Psoas muscle (tissue), 8 donors: ENCODE results near the gene RPL4. TPM values are rescaled to one million over a fixed set of nuclear protein-coding genes. Genes with fewer than 3 reads are reported as not detected.

ENCODE experiments used
- ATAC-seq, 4 donors: fragments of 200-7000 bp; cut with Tn5 transposase; one replicate each; pipeline ENCODE4 v1.9.1; 2020; ENCODE audit warnings: moderate library complexity in 3 of 4, mild to moderate bottlenecking in 2 of 4
- DNase-seq, 2 donors: peaks; one replicate each; pipeline ENCODE4 v3.0.0-alpha.2; 2020
- H3K27ac ChIP-seq: fragments of 200-600 bp; one replicate; pipeline ENCODE4 v1.8.0; 2022
- H3K27me3 ChIP-seq, 3 donors: fragments of 200-600 bp in 1 of 3; one replicate each; pipeline versions ENCODE4 v1.6.1 to v1.8.0; 2013 to 2022; ENCODE audit warnings: low read length in 2 of 3, mild to moderate bottlenecking in 2 of 3, moderate library complexity in 1 of 3; ENCODE audit not compliant: insufficient read depth in 3 of 3
- H3K36me3 ChIP-seq, 2 donors: fragments of 200-600 bp in 1 of 2; one replicate each; pipeline versions ENCODE4 v1.6.1 to v1.8.0; 2013 to 2022; ENCODE audit warnings: low read depth in 1 of 2, mild to moderate bottlenecking in 1 of 2, moderate library complexity in 1 of 2; ENCODE audit not compliant: insufficient read depth in 1 of 2
- H3K4me1 ChIP-seq: fragments of 200-600 bp; one replicate; pipeline ENCODE4 v1.8.0; 2022
- H3K4me3 ChIP-seq: fragments of 200-600 bp; one replicate; pipeline ENCODE4 v1.8.0; 2022; ENCODE audit warnings: mild to moderate bottlenecking
- H3K9me3 ChIP-seq: fragments of 200-600 bp; one replicate; pipeline ENCODE4 v1.8.0; 2022
- CTCF ChIP-seq: fragments of 200-600 bp; IDR thresholded peaks from one replicate; pipeline ENCODE4 v1.8.0; 2022; ENCODE audit warnings: antibody characterized with exemption
- WGBS, 3 donors: extraction: QIAGEN DNeasy Blood & Tissue Kit; methylation state at CpG; one replicate each; pipeline versions ENCODE4 v1.1.6 to v1.1.7; 2013; 5-methylcytosine and 5-hydroxymethylcytosine counted together
- intact Hi-C, 2 donors: fragments of 100-400 bp; cut with DNase I; formaldehyde crosslinking; loops; one replicate each; pipeline versions ENCODE4 v1.11.0 to v1.14.2; 2022
- long read RNA-seq, 2 donors: library from polyadenylated mRNA; unstranded; transcript quantifications; one replicate each; pipeline ENCODE4 v2.0.0, GENCODE V29; 2021
- polyA plus RNA-seq, 3 donors: library from polyadenylated mRNA; stranded (reverse); fragments of 200-250 nt; gene quantifications; one replicate each; pipeline ENCODE4 v1.2.3, GENCODE V29; 2013
- total RNA-seq, 4 donors: library from RNA; stranded (reverse); fragmentation: NEBNext Ultra II Directional in 2 of 4; extraction: Animal tissue kit (Norgen Biotek cat#: 25700) in 2 of 4; gene quantifications; one replicate each; pipeline versions ENCODE4 v1.2.1 to v1.2.4, GENCODE V29; 2021 to 2023
- donor health status: healthy with polysubstance abuse.
- donor health status: DM: no; HTN: no; CAD: no; lungs with moderate emphysema.
- donor health status: Bipolar disorder and iron deficiency.
- donor health status: healthy.
- donor health status: DM: yes; HTN: yes; CAD: no.
- donor health status: DM: no; HTN: no; CAD: no.
- donor health status: DM: no; HTN: no; CAD: no.
- donor health status: DM: yes; HTN: yes; CAD: no.

RPL4 gene
- total RNA-seq (1,000 to 10,000 TPM; 1,435 to 2,180 (median 2,033) TPM), polyA plus RNA-seq (1,000 to 10,000 TPM; 2,343 to 3,153 (median 2,635) TPM)
- long read RNA-seq, donor 1, transcript RPL4-201 (10 exons, 2,769 nt) = major isoform, 883 of 925 reads
- long read RNA-seq, donor 1, partial matches to known transcripts = 32 of 925 reads
- long read RNA-seq, donor 1, other reads (novel, unspliced or antisense) = 10 of 925 reads
- long read RNA-seq, donor 2, transcript RPL4-201 (10 exons, 2,769 nt) = major isoform, 1,703 of 1,799 reads
- long read RNA-seq, donor 2, transcript RPL4-210 (6 exons, 1,099 nt) = minor isoform, 5 of 1,799 reads
- long read RNA-seq, donor 2, partial matches to known transcripts = 69 of 1,799 reads
- long read RNA-seq, donor 2, other reads (novel, unspliced or antisense) = 19 of 1,799 reads

- Histone ChIP-seq H3K27ac (peak within 1 kb of the TSS; percentile 96), H3K4me1 (peaks cover 22% of the 10 kb centered on the region), H3K36me3 (peaks cover 8 to 37% of the 10 kb centered on the region in 2 donors), H3K4me3 (peak within 1 kb of the TSS; percentile 85), H3K9me3 (no peaks in the 10 kb centered on the region), H3K27me3 (no peaks in the 10 kb centered on the region)
- intact Hi-C loops = loop anchor here in 1 of 2 donors (2.0 kb wide), 1 partner anchor 120 kb away; no protein-coding TSS in a partner anchor
- DNase-seq = peak; percentile 84 to 89
- WGBS, 3 donors = 0 to 1% (median 0%) methylated on average over 46 of the region's 46 CpGs
- TF ChIP-seq CTCF = peak; percentile 20
- ATAC-seq = peak; percentile 90 to 96 (median 92)
Observed at GRCh38 chr15:66504563-66505429, at the start of gene RPL4, which contains the start of gene ZWILCH. Gene RPL4, minus strand, starts transcription at chr15:66504855. Its CDS starts 65 bp downstream, at chr15:66504790. Gene ZWILCH, plus strand, starts transcription at chr15:66505326. Its CDS starts 13 bp downstream, at chr15:66505339.

DNA sequence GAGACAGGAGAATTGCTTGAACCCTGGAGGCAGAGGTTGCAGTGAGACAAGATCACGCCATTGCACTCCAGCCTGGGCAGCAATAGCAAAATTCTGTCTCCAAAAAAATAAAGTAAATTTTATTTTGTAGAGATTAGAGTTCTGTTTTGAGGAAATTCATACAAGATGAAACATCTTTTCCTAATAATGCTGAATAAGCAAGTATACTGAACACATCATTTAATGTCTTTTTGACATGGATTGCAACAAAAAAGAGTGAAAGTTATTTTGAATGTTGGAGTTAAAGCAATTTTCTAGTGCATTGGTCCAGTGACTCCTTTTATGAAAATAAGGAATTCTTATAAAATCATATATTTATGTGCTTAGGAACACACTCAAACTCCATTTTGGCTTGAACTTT lies 40.6 kb upstream of the RPL4 start:
- Histone ChIP-seq H3K4me3 (no peak overlapping the region), H3K27me3 (no peaks in the 10 kb centered on the region), H3K36me3 (peaks cover 0 to 2% of the 10 kb centered on the region in 2 donors), H3K9me3 (no peaks in the 10 kb centered on the region), H3K4me1 (no peaks in the 10 kb centered on the region), H3K27ac (no peak overlapping the region)
- intact Hi-C loops = no loop called here
- DNase-seq (no peak), ATAC-seq (no peak)
- TF ChIP-seq CTCF = no peak
- WGBS, 3 donors = 95 to 100% (median 100%) methylated on average over 1 of the region's 1 CpG

DNA sequence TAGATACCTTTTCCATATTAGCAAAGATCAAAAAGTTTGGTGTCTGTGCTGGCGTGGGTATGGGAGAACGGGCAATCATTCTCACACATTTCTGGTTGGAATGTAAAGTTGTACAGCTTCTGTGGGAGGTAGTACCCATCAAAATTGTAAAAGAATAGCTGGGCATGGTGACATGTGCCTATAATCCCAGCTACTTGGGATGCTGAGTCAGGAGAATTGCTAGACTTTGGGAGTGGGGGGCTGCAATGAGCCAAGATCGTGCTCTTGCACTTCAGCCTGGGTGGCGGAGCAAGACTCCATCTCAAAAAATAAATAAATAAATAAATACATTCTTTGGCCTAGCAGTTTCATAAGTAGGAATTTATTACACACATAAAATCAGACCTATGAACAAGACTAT lies 38.2 kb upstream of the RPL4 start:
- Histone ChIP-seq H3K9me3 (no peaks in the 10 kb centered on the region), H3K4me3 (no peak overlapping the region), H3K27me3 (no peaks in the 10 kb centered on the region), H3K36me3 (peaks cover 0 to 8% of the 10 kb centered on the region in 2 donors), H3K4me1 (no peaks in the 10 kb centered on the region), H3K27ac (no peak overlapping the region)
- no peak for TF ChIP-seq CTCF
- ATAC-seq = no peak
- DNase-seq = no peak
- 97 to 99% (median 97%) methylated on average over 4 of the region's 4 CpGs for WGBS, 3 donors
- intact Hi-C loops = no loop called here

GRCh38 chr15:66535056-66535455 lies 30.4 kb upstream of the RPL4 start:
- intact Hi-C loops = no loop called here
- TF ChIP-seq CTCF = no peak
- no peaks in the 10 kb centered on the region for H3K9me3 ChIP-seq

More at GRCh38 chr15:66535056-66535455, 30.4 kb upstream of the RPL4 start:
- ATAC-seq (no peak), DNase-seq (no peak)
- H3K4me1 ChIP-seq = no peaks in the 10 kb centered on the region
- H3K27ac ChIP-seq = no peak overlapping the region
- WGBS, 3 donors = 86 to 94% (median 93%) methylated on average over 9 of the region's 9 CpGs
- no peaks in the 10 kb centered on the region for H3K27me3 ChIP-seq
- peaks cover 0 to 5% of the 10 kb centered on the region in 2 donors for H3K36me3 ChIP-seq
- H3K4me3 ChIP-seq = no peak overlapping the region
